Thyroid gland (tissue), 4 donors: ENCODE measurements around the gene TMEM37.

ENCODE experiments used
- CTCF ChIP-seq, 6 experiments: fragments of 200-600 bp in 3 of 6; fragments of 450-650 bp in 3 of 6; sonication (generic) in 3 of 6; IDR thresholded peaks; one replicate each; pipeline ENCODE4 v1.5.1; 2016 to 2019; ENCODE audit warnings: antibody characterized with exemption in 6 of 6, mild to moderate bottlenecking in 2 of 6, inconsistent platforms in 1 of 6, moderate library complexity in 1 of 6
- POLR2A ChIP-seq, 2 donors: fragments of 450-650 bp; IDR thresholded peaks; one replicate each; pipeline ENCODE4 v1.6.1; 2017; ENCODE audit warnings: antibody characterized with exemption in 2 of 2, mild to moderate bottlenecking in 2 of 2, moderate library complexity in 1 of 2

GRCh38 chr2:119480184-119480583 is 48.5 kb downstream of the TMEM37 start:
- TF ChIP-seq CTCF (IDR thresholded peaks at IDR 0.05) = no peak
- TF ChIP-seq POLR2A (IDR thresholded peaks at IDR 0.05) = no peak
